ENCODE results near the gene FRMD4A.

GRCh38 chr10:14244147-14244546, 86.6 kb downstream of the FRMD4A start:
- TF ChIP-seq GABPA (IDR thresholded peaks at IDR 0.05; ENCODE audit: low read depth): no peak
- TF ChIP-seq, protein P1, sequence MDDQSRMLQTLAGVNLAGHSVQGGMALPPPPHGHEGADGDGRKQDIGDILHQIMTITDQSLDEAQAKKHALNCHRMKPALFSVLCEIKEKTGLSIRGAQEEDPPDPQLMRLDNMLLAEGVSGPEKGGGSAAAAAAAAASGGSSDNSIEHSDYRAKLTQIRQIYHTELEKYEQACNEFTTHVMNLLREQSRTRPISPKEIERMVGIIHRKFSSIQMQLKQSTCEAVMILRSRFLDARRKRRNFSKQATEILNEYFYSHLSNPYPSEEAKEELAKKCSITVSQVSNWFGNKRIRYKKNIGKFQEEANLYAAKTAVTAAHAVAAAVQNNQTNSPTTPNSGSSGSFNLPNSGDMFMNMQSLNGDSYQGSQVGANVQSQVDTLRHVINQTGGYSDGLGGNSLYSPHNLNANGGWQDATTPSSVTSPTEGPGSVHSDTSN (IDR thresholded peaks at IDR 0.05): no peak
